Measurements from ENCODE around the gene TMPRSS4.

DNA sequence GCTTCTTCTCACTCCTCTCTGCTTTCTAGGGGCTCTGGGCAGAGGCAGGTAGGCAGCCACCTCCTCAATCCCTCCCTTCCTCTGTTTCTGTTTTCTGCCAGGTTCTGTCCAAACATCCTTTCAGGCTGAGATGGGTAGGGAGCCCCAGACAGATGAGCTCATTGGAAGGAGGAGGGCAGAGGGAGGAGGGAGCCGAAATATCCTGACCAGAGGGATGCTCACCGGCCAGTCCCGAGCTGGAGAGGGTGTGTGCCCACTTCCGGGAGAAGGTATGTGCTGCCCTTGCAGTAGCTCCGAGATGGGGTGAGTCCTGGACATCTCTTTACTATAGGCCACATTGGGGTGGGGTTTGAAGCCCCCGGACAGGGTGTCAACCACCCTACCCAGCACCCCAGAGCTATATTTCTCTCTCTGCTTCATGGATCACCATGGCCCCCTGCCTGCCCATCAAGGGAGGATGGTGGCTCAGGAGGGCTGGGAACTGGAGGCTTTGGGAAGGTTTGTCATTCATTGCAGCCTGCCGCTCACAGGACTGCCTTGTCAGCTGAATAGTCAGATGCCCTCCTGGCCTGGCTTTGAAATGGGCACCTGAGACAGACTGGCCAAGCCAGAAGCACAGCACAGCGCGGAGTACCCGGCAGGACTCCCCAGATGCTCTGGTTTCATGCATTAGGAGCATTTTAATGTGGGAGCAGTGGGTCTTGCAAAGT is 80.5 kb downstream of the TMPRSS4 start:
- no peak for TF ChIP-seq CTCF (conservative IDR thresholded peaks at IDR 0.05; ENCODE audit: low read depth, low read length)
- TF ChIP-seq EZH2 (IDR thresholded peaks at IDR 0.05; ENCODE audit: low read length, unreplicated experiment), result no peak

All from PC-3 (cell line).